Upper lobe of right lung (tissue), 1 donor: ENCODE measurements around the gene SLC17A7. TPM values are rescaled to one million over a fixed set of nuclear protein-coding genes. Genes with fewer than 3 reads are reported as not detected.

Experiments
- ATAC-seq: fragments of 200-7000 bp; cut with Tn5 transposase; one replicate; pipeline ENCODE4 v1.9.1; 2020; ENCODE audit warnings: mild to moderate bottlenecking, moderate library complexity
- DNase-seq: peaks from one replicate; pipeline ENCODE4 v3.0.0-alpha.2; 2020
- H3K27ac ChIP-seq: fragments of 200-600 bp; one replicate; pipeline ENCODE4 v1.8.0; 2022
- H3K27me3 ChIP-seq: fragments of 200-600 bp; one replicate; pipeline ENCODE4 v1.8.0; 2022; ENCODE audit warnings: mild to moderate bottlenecking
- H3K36me3 ChIP-seq: fragments of 200-600 bp; one replicate; pipeline ENCODE4 v1.8.0; 2022
- H3K4me1 ChIP-seq: fragments of 200-600 bp; one replicate; pipeline ENCODE4 v1.8.0; 2022
- H3K4me3 ChIP-seq: fragments of 200-600 bp; one replicate; pipeline ENCODE4 v1.8.0; 2022; ENCODE audit warnings: mild to moderate bottlenecking
- H3K9me3 ChIP-seq: fragments of 200-600 bp; one replicate; pipeline ENCODE4 v1.8.0; 2022
- CTCF ChIP-seq: fragments of 200-600 bp; IDR thresholded peaks from one replicate; pipeline ENCODE4 v1.8.0; 2022; ENCODE audit warnings: antibody characterized with exemption
- intact Hi-C: fragments of 100-400 bp; cut with DNase I; formaldehyde crosslinking; loops from one replicate; pipeline ENCODE4 v1.11.0; 2022
- total RNA-seq: library from RNA; stranded (reverse); fragmentation: NEBNext Ultra II Directional; extraction: Animal tissue kit (Norgen Biotek cat#: 25700); gene quantifications from one replicate; pipeline ENCODE4 v1.2.1, GENCODE V29; 2021
- donor health status: DM: no; HTN: yes; CAD: no; lungs with severe emphysema.

Gene SLC17A7
- total RNA-seq, 1 donor from 2014 or later = 0.69 TPM

GRCh38 chr19:49395581-49396407, 45.5 kb downstream of the SLC17A7 start:
- Histone ChIP-seq H3K27ac (peak overlapping the region; percentile 51), H3K4me3 (no peak overlapping the region), H3K36me3 (no peaks in the 10 kb centered on the region), H3K27me3 (no peaks in the 10 kb centered on the region), H3K4me1 (no peaks in the 10 kb centered on the region), H3K9me3 (no peaks in the 10 kb centered on the region)
- DNase-seq (peak; percentile 82), ATAC-seq (peak; percentile 60)
- TF ChIP-seq CTCF = no peak
- intact Hi-C loops = no loop called here

DNA sequence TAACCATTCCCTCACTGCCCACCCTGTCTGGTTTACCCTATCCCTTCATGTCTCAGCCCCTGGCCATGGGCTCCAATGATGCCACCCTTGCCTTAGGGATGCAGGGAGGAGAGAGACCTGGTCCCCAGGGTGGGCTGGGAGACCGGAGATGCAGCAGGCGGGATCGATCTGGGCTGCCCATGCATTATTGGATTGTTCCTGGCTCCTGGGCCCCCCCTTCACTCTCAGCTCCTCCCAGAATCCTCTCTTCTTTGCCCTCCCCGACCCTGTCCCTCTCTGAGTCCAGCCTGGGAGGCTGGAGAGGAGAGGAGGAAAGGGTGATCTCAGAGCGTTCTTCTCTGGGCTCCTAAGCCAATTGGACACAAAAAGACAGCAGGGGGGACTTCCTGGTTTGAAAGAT, 47.4 kb downstream of the SLC17A7 start:
- no peak overlapping the region for H3K27ac ChIP-seq
- no peak overlapping the region for H3K4me3 ChIP-seq
- H3K4me1 ChIP-seq = no peaks in the 10 kb centered on the region
- DNase-seq (no peak), ATAC-seq (no peak)
- no peaks in the 10 kb centered on the region for H3K27me3 ChIP-seq
- H3K36me3 ChIP-seq = no peaks in the 10 kb centered on the region
- H3K9me3 ChIP-seq = no peaks in the 10 kb centered on the region
- TF ChIP-seq CTCF = no peak
- intact Hi-C loops = loop anchor here (5.0 kb wide), 1 partner anchor 48 kb away; the partner anchor contains the start of gene SLC17A7

DNA sequence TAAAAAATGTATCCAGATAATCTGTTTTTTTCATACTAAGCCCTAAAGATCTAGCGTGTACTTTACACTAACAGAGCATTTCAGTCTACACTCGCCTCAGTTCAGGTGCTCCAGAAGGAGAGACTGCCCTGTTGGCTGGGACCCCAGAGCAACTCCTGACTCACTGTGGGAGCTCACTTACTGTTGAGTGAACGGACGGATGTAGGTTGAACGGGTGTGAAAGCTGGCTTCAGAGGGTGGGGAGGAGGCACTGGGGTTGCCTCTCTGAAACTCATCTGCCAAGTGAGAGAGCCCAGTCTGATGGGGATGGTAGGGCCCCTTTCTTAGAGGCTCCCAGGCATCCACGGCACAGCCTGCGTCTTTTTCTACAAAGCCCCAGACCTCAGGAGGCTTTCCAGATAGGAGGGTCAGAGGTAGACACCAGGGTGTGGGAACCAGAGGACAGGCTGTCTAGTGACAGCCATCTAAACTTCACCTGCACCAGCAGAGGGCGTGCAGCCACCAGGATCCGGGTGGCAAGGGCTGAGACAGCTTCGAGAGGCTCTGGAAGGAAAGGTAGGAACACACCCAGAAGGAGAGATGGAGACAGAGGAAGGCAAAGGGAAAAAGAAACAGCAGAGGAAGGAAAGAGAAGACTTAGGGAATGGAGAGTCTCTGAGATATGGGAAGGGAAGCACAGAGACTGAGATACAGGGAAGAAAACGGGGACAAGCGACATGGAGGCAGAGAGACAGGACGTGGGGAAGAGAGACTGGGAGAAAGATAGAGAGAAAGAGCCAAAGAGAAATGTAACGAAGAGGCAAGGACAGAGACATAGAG, 49.5 kb downstream of the SLC17A7 start:
- H3K27ac ChIP-seq = no peak overlapping the region
- H3K4me3 ChIP-seq = no peak overlapping the region
- DNase-seq (peak; percentile 89), ATAC-seq (peak; percentile 84)
- no peaks in the 10 kb centered on the region for H3K36me3 ChIP-seq
- no peaks in the 10 kb centered on the region for H3K27me3 ChIP-seq
- no peaks in the 10 kb centered on the region for H3K9me3 ChIP-seq
- intact Hi-C loops = loop anchor here (5.0 kb wide), 1 partner anchor 51 kb away; the partner anchor contains the start of gene SLC17A7
- TF ChIP-seq CTCF = peak; percentile 84
- H3K4me1 ChIP-seq = no peaks in the 10 kb centered on the region

DNA sequence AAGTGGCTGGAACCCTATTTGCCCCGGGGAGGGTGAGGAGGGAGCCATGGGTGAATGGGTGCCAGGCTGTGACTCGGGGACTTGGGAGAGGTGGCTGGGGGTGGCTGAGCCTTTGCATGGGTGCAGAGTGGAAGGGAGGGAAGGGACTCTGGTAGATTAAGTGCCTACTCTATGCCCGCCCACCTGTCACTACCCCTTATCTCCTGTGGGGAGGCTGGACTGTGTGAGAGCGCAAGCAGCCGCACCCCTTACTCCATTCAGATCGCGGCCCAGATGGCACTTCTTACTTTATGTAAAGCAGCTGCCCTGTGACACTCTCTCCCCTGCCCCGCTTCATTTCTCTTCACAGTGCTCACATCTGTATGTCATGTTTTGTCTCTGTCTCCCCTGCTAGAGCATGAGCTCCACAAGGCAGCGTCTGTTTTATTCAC, 50.4 kb downstream of the SLC17A7 start:
- DNase-seq (no peak), ATAC-seq (no peak)
- Histone ChIP-seq H3K9me3 (no peaks in the 10 kb centered on the region), H3K4me3 (no peak overlapping the region), H3K36me3 (no peaks in the 10 kb centered on the region), H3K4me1 (no peaks in the 10 kb centered on the region), H3K27ac (no peak overlapping the region), H3K27me3 (no peaks in the 10 kb centered on the region)
- no peak for TF ChIP-seq CTCF
- intact Hi-C loops = loop anchor here (5.0 kb wide), 1 partner anchor 51 kb away; the partner anchor contains the start of gene SLC17A7

DNA sequence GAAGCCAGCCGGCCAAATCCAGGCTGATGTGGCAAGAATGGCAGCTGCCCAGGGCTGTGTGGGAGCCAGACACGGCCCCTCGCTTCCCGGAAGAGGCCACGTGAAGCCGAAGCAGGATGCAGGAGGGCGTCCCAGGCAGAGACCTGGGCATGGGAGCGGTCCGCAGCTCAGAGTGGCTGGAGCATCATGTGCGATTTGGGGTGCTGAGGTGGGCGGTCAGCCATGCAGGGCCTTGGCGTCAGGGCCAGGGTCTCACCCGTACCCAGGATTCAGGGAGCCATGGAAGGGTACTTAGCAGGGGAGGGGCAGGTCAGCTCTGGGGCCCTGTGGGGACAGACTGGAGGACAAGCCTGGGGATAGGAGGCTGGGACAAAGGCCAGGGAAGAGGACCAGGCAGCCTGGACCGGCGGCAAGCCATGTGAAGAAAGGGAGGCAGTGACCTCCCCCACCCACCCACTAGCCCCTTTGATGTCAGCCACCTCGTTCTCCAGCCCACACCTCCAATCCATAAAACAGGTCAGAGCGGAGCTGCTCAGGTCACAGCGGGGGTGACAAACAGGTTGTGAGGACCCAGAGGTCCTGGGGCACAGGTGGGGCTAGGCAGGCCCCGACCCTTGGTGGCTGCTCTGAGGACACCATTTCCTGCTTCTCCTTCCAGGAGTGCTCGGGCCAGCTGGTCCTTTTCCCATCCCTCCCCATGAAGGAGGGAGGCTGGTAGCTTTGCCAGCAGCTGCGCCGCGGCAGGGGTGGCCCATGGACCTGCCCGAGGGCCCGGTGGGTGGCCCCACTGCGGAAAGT, 51.0 kb downstream of the SLC17A7 start:
- H3K27me3 ChIP-seq = peaks cover 2% of the 10 kb centered on the region
- intact Hi-C loops = loop anchor here (5.0 kb wide), 1 partner anchor 52 kb away; the partner anchor contains the start of gene SLC17A7
- H3K4me1 ChIP-seq = no peaks in the 10 kb centered on the region
- H3K4me3 ChIP-seq = no peak overlapping the region
- H3K36me3 ChIP-seq = no peaks in the 10 kb centered on the region
- H3K9me3 ChIP-seq = no peaks in the 10 kb centered on the region
- no peak for TF ChIP-seq CTCF
- ATAC-seq = no peak
- no peak for DNase-seq
- H3K27ac ChIP-seq = no peak overlapping the region
